DMS53 (cell line): Measurements from ENCODE around the gene TRAK2.

ENCODE experiments used
- DNase-seq: peaks from one replicate; lab custom pipeline; 2025; lab: John Stamatoyannopoulos, UW

TRAK2 gene

DNA sequence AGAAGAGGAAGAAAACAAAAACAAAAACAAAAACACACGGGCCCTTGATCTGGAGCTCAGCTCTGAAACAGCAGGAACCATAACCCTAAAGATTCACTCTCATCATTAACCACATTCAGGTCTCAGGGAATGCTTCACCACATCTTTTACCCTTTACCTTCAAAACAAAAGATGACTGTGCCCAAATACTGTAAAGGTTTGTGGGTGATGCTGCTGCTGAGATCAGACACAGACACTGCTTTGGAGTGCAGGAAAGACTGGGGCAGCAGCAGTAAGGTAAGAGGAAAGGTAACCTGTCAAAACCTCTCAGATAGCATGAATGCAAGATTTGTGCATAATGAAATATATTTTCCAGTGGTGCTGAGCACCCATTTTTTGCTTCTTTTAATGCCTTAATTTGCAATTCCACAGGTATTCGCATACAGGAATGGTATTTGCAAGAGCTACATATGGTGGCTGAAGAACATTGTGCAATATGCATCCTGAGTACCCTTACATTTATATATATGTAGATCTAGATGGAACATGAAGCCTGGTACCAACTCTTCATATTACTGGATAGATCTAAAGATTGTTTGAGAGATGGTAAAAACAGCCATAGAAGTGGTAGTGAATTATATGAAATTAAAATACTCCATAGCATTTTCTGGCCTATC, 90.1 kb downstream of the TRAK2 start:
- DNase-seq = no peak

DNA sequence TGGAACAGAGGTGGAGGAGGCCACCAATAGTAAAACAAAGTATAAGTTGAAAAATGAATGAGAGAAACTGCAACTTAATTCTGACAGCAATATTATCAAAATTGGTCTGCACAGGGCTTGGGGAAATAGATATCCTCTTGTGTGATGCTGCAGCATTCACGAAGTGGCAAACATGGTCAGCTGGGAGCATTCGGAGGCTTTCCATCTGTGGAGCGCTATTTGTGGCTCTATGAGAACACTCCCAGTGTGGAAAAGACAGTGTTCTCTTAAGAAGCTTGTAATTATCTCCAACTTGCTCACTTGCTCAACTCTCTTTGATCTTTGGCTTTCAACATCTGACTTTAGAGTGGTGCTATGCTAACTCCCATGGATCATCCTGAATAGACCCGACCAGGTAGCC, 91.0 kb downstream of the TRAK2 start:
- DNase-seq = no peak

DNA sequence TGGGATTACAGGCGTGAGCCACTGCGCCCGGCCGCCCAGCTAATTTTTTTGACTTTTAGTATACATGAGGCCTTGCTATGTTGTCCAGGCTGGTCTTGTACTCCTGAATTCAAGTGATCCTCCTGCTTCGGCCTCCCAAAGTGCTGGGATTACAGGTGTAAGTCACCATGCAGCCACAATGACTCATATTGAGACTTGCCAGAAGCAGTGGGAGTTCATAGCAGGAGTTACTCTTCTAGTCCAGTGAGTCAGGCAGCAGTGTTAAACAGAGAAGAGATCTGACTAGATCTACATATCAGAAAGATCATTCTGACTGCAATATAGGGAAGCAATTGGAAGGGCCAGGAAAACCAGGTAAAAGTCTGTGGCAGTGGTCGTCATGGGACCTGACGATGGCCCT, 92.6 kb downstream of the TRAK2 start:
- peak; percentile 40 for DNase-seq

DNA sequence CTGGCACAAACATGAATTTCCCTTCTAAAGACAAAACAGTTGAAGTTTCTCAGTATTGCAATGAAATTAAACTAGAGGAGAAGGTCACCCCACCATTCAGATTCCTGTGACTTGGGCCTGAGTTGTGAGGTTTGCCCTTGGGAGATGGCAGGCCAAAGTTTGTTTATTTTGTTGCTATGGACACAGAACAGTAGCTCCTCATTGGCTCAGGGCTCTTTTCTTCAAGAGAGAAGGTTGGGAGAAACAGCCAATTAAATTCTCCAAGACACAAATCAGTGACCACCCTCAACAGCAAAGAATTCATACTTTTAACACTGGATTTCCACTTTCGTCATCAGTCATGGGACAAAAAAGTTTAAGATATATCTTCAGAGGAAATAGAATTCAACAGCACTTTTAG, 94.0 kb downstream of the TRAK2 start, which contains the start of gene FLACC1:
Gene FLACC1, minus strand, starts transcription at position 125 of the 400 bp plus-strand sequence. CDS start 5,941 bp downstream, outside the sequence.
- peak; percentile 68 for DNase-seq

DNA sequence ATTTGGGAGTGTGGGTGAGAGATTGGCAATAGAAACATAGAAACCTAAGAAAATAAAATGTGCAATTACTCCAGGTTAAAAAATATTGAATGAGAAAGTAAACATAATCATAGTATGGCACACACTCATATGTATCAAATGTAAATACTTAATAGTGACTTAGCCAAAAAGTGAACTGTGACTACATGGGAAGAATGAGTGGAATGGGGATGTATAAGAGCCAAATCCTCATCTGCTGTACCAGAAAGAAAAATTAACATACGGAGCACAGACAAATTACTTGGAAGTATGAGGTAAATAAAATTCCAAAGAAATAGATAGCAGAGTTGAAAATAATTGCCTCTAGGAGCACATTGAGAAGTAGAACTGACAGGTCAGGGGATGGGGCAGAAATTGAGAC, 98.1 kb downstream of the TRAK2 start:
- DNase-seq = no peak

DNA sequence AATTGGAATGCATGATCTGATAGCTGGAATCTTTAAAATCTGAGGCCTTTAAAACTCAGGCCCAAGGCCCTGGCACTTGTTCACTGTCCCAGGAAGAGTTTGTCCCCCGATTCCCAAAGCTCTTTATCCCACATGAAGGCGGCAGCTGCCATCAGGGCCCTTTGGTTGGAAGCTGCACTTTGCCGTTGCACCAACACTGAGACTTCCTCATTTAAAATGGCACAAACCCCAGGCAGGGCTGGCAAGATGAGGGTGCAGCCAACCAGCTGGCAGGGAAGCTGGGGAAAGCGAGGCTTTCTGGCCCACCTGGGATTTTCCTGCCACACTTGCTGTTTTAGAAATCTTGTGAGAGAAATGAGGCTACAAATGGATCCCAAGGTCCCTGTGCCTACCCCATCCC, 100.4 kb downstream of the TRAK2 start:
- no peak for DNase-seq

DNA sequence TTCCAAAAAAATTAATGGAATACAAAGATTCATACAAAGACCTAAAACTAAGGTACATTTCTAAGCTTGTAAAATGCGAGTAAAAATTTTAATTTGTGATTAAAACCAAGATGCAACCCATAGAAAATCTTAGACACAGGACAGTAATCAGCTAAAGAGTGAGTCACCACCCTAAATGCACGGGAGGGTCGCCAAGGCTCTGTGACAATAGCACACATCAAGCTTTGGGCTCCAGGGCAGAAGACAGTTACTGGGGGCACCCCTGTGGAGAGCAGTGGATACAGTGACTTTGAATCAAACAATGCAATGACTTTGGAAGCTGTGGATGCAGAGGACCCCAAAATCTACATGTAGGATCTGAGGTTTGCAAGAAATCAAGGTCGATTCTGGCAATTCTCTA, 101.7 kb downstream of the TRAK2 start:
- DNase-seq = no peak

DNA sequence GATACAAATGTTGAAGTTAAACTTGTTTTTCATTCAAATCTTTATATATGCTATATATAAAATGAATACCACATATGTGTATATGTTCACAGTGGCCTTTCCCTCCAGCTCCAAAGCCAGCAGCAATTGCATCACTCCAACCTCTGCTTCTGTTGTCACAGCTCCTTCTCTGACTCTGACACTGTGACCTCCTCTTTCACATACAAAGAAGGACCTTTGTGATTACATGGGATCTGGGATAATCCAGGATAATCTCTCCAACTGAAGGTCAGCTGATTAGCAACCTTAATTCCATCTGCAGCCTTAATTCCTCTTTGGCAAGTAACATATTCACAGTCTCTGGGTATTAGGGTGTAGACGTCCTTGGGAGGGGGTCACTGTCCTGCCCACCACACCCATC, 102.5 kb downstream of the TRAK2 start:
- DNase-seq = no peak

DNA sequence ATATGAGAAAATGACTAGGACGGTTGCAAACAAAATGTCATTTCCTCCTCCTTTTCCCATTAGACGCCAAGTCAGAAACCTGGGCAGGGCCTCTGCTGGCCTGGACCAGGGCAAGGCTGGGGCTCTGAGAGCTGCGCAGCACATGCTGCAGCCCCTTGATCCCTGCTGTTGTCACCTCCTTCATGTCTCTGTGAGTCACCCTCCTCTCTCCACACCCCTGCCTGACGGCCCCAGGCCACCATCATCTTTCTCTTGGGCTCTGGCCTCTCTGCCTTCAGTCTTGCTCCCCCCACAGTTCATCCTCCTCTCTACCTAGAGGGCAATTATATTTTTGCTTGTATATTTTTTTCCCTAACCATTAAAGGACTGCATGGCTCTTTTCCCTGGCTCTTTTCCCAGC, 104.1 kb downstream of the TRAK2 start:
- no peak for DNase-seq

DNA sequence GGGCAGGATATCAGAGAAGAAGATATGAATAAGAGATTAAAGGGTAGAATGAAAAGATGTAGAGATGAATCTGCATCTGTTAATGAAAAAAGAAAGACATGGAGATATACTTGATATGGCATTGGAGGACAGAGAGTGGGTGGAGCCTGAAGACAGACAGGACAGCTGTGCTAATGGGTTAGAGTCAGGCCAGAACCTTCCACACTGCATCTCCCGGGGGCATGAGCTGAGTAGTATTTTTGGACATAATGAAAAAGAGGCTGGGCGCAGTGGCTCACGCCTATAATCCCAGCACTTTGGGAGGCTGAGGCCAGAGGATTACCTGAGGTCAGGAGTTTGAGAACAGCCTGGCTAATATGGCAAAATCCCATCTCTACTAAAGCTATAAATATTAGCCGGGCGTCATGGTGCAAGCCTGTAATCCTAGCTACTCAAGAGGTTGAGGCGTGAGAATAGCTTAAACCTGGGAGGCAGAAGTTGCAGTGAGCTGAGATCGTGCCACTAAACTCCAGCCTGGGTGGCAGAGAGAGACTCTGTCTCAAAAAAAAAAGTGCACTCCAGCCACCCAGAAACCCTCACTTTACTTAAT, 105.5 kb downstream of the TRAK2 start:
- DNase-seq = no peak

DNA sequence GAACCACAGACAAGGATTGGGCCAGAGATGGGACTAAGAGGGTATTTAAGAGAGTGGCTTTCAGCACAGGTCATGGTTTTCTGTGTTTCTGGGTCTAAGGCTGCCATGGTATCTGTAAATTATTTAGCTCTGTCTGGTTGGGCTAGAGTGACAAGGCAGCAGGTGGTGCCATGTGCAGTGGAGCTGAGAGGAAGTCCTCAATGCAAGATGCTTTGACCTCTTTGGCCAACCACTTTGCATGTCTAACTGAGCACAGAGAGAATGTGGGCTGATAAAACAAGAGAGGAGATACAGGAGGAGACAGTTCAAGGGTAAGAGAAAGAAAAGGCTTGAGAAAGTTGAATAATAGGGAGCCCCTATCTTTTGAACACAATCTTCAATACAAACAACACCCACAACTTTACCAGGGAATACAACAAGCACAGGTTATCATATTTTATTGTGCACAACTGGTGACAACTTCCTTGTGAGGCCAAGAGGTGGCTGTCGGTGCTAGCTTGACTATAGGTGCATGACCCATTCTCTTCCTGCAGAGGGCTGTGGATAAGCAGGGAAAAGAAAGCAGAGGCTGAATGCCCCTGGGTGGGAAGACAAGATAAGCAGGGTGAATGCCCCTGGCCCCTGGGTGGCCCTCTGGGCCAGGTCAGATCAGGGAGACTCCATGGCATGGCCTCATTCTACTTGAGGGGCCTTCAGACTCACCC, 106.4 kb downstream of the TRAK2 start:
- peak; percentile 43 for DNase-seq

DNA sequence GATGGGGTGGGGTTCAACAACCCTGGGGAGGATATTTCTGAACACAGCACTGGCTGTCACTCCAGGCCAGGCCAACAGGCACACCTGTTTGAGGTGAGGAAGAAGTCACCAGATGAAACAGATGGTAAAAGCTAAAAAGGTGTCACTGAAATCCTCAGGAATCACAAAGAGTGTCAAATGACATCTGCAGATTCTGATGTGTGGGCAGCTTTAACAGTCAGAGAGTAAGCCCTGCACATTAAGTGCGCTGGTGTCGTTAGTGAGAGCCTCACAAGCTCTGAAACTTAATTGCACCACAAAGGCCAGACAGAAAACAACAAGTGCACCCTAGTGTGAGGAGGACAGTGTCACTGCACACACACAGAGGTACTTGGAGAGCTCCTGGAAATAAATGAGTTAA, 107.7 kb downstream of the TRAK2 start:
- DNase-seq = no peak

DNA sequence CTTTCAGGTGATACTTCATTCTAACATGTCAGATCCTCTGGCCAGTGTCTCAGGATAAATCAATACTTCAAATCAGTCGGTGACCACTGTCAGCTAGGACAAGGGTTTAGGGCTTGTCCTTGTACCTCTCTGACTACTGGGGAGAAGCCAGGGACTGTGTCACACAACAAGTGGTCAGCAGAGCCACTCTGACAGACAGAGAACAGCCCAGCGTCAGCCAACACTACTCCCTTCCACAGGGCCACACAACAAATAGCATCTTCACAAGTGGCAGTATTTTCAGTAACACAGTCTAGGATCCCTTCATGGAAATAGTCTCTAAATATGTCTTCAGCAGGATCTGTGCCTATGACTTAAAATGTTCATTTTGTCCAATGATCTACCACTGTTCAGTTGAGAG, 108.3 kb downstream of the TRAK2 start:
- DNase-seq = no peak

DNA sequence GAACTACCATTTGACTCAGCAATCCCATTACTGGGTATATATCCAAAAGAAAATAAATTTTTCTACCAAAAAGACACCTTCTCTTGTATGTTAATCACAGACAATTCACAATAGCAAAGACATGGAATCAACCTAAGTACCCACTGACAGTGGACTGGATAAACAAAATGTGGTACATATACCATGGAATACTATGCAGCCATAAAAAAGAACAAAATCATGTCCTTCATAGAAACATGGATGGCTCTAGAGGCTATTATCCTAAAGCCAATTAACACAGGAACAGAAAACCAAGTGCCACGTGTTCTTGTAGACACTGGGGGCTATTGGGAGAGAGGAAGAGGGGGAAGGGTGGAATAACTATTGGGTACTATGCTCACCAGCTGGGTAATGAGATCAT, 121.8 kb downstream of the TRAK2 start:
- DNase-seq = no peak

DNA sequence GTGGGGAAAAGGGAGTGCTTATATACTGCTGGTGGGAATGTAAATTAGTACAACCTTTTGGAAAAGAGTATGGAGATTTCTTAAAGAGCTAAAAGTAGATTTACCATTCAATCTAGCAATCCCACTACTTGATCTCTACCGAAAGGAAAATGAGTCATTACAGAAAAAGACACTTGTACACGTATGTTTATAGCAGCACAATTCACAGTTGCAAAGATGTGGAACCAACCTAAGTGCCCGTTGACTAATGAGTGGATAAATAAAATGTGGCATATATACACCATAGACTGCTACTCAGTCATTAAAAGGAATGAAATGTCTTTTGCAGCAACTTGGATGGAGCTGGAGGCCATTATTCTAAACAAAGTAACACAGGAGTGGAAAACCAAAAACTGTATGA, 123.6 kb downstream of the TRAK2 start:
- no peak for DNase-seq
